Parathyroid adenoma (tissue), 2 donors: ENCODE measurements around the gene RSBN1.

Experiments
- H2AFZ ChIP-seq: fragments of 300-600 bp; sonication (generic); one replicate; pipeline ENCODE4 v1.7.0; 2017; ENCODE audit warnings: antibody characterized with exemption, mild to moderate bottlenecking
- H3K27ac ChIP-seq: fragments of 300-600 bp; sonication (generic); one replicate; pipeline ENCODE4 v1.7.0; 2017
- H3K27me3 ChIP-seq: fragments of 300-600 bp; sonication (generic); one replicate; pipeline ENCODE4 v1.7.0; 2017; ENCODE audit warnings: low read length; ENCODE audit not compliant: control insufficient read depth, insufficient read depth
- H3K36me3 ChIP-seq: fragments of 300-600 bp; sonication (generic); one replicate; pipeline ENCODE4 v1.7.0; 2017; ENCODE audit warnings: low read length; ENCODE audit not compliant: control insufficient read depth, insufficient read depth
- H3K4me1 ChIP-seq: fragments of 300-600 bp; sonication (generic); one replicate; pipeline ENCODE4 v1.7.0; 2017; ENCODE audit warnings: control low read depth
- H3K4me2 ChIP-seq: fragments of 300-600 bp; sonication (generic); one replicate; pipeline ENCODE4 v1.7.0; 2017; ENCODE audit warnings: low read length
- H3K4me3 ChIP-seq: fragments of 300-600 bp; sonication (generic); one replicate; pipeline ENCODE4 v1.7.0; 2017; ENCODE audit warnings: low read depth, low read length
- H3K79me2 ChIP-seq: fragments of 300-600 bp; sonication (generic); one replicate; pipeline ENCODE4 v1.7.0; 2017; ENCODE audit warnings: control low read depth
- H3K9ac ChIP-seq: fragments of 300-600 bp; sonication (generic); one replicate; pipeline ENCODE4 v1.7.0; 2017; ENCODE audit warnings: mild to moderate bottlenecking
- H3K9me3 ChIP-seq: fragments of 300-600 bp; sonication (generic); one replicate; pipeline ENCODE4 v1.7.0; 2017; ENCODE audit warnings: low read length; ENCODE audit not compliant: control insufficient read depth
- TF ChIP-seq, protein P1 (sequence below): fragments of 300-600 bp; sonication (generic); IDR thresholded peaks from one replicate; pipeline ENCODE4 v1.7.0; 2017; ENCODE audit warnings: antibody characterized with exemption, mild to moderate bottlenecking
- donor health status: primary hyperparathyroidism.

RSBN1 gene

DNA sequence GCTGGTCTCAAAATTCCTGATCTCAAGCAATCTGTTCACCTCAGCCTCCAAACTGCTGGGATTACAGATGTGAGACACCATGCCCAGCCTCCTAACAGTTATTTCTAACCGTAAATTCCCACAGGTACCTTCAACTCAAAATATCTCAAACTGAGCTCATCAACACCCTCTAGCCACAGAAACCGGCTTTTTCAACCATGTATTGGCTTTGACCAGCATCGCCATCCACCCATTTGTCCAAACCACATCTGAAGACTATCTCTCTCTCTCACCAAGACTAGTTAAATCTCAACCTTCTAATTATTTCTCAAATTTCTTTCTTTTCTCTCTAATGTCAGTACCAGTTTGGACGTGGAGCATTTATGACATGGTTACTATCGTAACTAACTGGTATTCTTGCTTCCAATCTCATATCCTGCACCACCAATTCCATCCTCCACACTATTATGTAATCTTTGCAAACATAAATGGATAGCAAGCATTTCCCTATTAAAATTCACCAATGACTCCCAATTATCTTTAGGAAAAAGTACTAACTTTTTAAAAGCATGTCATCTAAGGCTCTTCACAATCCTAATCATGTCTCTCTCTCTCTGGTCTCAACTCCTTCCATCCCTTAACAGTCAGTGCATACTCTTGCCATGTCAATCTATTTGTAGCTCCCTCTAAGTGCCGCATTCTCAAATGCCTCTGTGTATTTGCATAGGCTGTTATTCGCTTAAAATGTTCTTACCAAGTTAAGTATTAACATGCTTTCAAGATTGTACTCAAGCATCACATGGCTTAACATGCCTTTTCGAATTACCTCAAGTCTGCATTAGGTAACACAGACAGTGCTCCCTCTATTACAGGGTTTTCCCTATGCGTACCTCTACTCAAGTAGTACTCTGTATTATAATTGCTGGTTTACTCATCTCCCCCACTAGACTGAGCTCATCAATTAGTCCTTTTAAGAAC lies 18.1 kb downstream of the RSBN1 start:
- Histone ChIP-seq H3K36me3 (no peaks in the 10 kb centered on the region), H3K79me2 (peaks cover 16% of the 10 kb centered on the region), H3K9me3 (no peaks in the 10 kb centered on the region), H3K4me1 (no peaks in the 10 kb centered on the region), H2AFZ (no peak overlapping the region), H3K9ac (no peak overlapping the region), H3K27me3 (no peaks in the 10 kb centered on the region), H3K4me3 (no peak overlapping the region), H3K4me2 (no peak overlapping the region), H3K27ac (no peak overlapping the region)
- TF ChIP-seq, protein P1, sequence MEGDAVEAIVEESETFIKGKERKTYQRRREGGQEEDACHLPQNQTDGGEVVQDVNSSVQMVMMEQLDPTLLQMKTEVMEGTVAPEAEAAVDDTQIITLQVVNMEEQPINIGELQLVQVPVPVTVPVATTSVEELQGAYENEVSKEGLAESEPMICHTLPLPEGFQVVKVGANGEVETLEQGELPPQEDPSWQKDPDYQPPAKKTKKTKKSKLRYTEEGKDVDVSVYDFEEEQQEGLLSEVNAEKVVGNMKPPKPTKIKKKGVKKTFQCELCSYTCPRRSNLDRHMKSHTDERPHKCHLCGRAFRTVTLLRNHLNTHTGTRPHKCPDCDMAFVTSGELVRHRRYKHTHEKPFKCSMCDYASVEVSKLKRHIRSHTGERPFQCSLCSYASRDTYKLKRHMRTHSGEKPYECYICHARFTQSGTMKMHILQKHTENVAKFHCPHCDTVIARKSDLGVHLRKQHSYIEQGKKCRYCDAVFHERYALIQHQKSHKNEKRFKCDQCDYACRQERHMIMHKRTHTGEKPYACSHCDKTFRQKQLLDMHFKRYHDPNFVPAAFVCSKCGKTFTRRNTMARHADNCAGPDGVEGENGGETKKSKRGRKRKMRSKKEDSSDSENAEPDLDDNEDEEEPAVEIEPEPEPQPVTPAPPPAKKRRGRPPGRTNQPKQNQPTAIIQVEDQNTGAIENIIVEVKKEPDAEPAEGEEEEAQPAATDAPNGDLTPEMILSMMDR: no peak

DNA sequence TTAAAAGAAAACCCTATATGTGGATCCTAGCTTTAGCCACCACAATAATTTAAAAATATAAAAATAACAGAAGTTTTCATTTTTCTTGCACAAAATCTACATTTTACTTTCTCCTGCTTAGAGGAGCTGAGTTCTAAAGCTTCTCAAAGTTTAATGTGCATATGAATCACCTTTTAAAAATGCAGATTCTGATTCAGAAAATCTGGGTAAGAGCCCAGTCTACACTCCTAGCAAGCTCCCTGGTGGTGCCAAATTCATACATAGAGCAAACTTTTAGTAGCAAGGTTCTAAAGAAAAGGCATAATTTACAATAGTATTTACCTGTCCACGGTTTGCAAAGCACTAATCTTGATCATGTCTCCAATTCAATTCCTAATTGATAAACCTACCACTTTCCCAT lies 19.3 kb downstream of the RSBN1 start:
- Histone ChIP-seq H2AFZ (no peak overlapping the region), H3K36me3 (no peaks in the 10 kb centered on the region), H3K27me3 (no peaks in the 10 kb centered on the region), H3K4me2 (no peak overlapping the region), H3K4me3 (no peak overlapping the region), H3K27ac (no peak overlapping the region), H3K4me1 (no peaks in the 10 kb centered on the region), H3K9me3 (no peaks in the 10 kb centered on the region), H3K79me2 (peaks cover 15% of the 10 kb centered on the region), H3K9ac (no peak overlapping the region)
- TF ChIP-seq, protein P1: no peak

DNA sequence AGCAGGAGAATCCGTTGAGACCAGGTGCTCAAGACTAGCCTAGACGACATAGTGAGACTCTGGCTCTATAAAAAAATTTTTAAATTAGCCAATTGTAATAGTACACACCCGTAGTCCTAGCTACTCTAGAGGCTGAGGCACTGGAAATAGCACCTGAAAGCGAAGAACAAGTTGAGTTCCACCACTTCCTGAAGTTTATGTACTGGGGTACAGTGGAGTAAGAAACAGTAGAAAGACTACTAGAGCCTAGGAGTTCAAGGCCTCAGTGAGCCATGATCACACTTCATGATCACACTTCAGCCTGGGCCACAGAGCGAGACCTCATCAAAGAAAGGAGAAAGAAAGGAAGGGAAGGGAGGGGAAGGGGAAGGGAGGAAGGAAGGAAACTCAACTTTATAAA lies 19.8 kb downstream of the RSBN1 start:
- H3K9me3 ChIP-seq: no peaks in the 10 kb centered on the region
- H3K79me2 ChIP-seq: peaks cover 15% of the 10 kb centered on the region
- no peak overlapping the region for H3K27ac ChIP-seq
- no peaks in the 10 kb centered on the region for H3K36me3 ChIP-seq
- no peaks in the 10 kb centered on the region for H3K4me1 ChIP-seq
- H3K4me2 ChIP-seq: no peak overlapping the region
- no peak overlapping the region for H2AFZ ChIP-seq
- TF ChIP-seq, protein P1: no peak
- H3K27me3 ChIP-seq: no peaks in the 10 kb centered on the region
- H3K4me3 ChIP-seq: no peak overlapping the region
- no peak overlapping the region for H3K9ac ChIP-seq

DNA sequence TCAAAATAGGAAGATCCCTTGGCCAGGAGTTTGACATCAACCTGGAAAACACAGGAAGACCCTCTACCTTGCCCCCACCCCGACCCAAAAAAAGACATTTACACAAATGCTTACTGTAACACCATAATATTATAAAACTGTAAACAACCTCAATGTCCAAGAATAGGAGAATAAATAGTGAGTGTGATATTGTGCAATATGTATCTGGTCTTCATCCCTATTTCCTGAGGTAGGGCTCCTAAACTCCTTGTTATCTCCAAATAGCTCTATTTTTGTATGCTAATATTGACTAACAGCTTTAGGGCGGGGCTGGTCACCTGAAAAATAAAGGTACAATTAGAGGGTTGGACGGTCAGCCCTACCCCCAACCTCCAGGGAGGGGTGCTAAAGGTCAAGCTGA lies 23.5 kb downstream of the RSBN1 start:
- no peak overlapping the region for H3K4me2 ChIP-seq
- no peaks in the 10 kb centered on the region for H3K9me3 ChIP-seq
- H2AFZ ChIP-seq: no peak overlapping the region
- TF ChIP-seq, protein P1: no peak
- H3K4me1 ChIP-seq: peaks cover 9% of the 10 kb centered on the region
- H3K27me3 ChIP-seq: no peaks in the 10 kb centered on the region
- no peaks in the 10 kb centered on the region for H3K36me3 ChIP-seq
- H3K4me3 ChIP-seq: no peak overlapping the region
- H3K9ac ChIP-seq: no peak overlapping the region
- peaks cover 12% of the 10 kb centered on the region for H3K79me2 ChIP-seq
- no peak overlapping the region for H3K27ac ChIP-seq

DNA sequence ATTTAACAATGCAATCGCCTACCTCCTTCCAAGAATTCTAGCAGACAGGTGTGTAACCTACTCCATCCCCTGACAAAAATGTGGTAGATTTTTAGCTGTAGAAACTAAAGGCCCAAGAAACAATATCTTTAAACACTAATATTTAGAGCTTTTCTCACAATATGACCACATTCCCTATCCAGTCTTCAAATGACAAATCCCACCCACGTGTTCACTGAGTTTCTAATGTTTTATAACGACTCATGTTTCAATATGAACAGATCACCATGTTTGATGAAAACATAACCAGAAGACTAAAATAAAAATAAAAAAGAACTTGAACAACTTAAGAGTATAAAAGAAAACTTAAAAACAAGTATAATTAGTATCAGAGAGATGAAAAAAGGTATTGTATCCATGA lies 24.6 kb downstream of the RSBN1 start:
- Histone ChIP-seq H3K9ac (no peak overlapping the region), H3K4me3 (no peak overlapping the region), H3K27ac (no peak overlapping the region), H3K4me1 (peaks cover 13% of the 10 kb centered on the region), H3K36me3 (no peaks in the 10 kb centered on the region), H3K4me2 (no peak overlapping the region), H3K27me3 (no peaks in the 10 kb centered on the region), H3K9me3 (no peaks in the 10 kb centered on the region), H2AFZ (no peak overlapping the region), H3K79me2 (peaks cover 11% of the 10 kb centered on the region)
- TF ChIP-seq, protein P1: no peak
